HepG2 (cell line): ENCODE results near the gene MAP1B. TPM values are rescaled to one million over a fixed set of nuclear protein-coding genes. Genes with fewer than 3 reads are reported as not detected.

Source experiments
- ATAC-seq: fragments of 200-7000 bp; cut with Tn5 transposase; 3 replicates; pipeline ENCODE4 v1.9.1; 2020; ENCODE audit warnings: mild to moderate bottlenecking, moderate library complexity
- BruUV-seq: library from RNA; stranded (reverse); fragments of 400-500 nt; replicated peaks from 2 replicates; lab custom pipeline; 2021; lab: Mats Ljungman, UMichigan
- CTCF ChIA-PET: fragments of 300-600 bp; formaldehyde crosslinking; extraction: SDS; loops from one replicate; lab custom pipeline; 2021; ENCODE audit warnings: low total read pairs, inconsistent platforms, low intra/inter-chr PET ratio; lab: Yijun Ruan, JAX
- POLR2A ChIA-PET: fragments of 350-600 bp; sonication (Branson Sonifier 250); formaldehyde crosslinking; loops from one replicate; lab custom pipeline; 2020; ENCODE audit warnings: antibody characterized with exemption, inconsistent platforms; lab: Yijun Ruan, JAX
- DNase-seq: peaks from one replicate; pipeline ENCODE4 v3.0.0-alpha.2; 2015; ENCODE audit warnings: low spot score
- FAIRE-seq: peaks from 3 replicates; lab custom pipeline; 2011; peaks lifted over from hg19 to GRCh38; lab: Jason Lieb, UNC
- H2AFZ ChIP-seq: one replicate; pipeline ENCODE4 v1.6.1; 2011; ENCODE audit warnings: low read length, inconsistent platforms
- H3K27ac ChIP-seq: fragments of 300-600 bp; 3 replicates; pipeline ENCODE4 v1.8.0; 2011; ENCODE audit warnings: mixed run types, mild to moderate bottlenecking, mixed read lengths, low read length, inconsistent platforms; ENCODE audit not compliant: insufficient read depth; ENCODE audit errors: extremely low read length
- H3K27me3 ChIP-seq, 2 experiments: fragments of 200-600 bp in 1 of 2; 2 replicates in 1 of 2; 3 replicates in 1 of 2; pipeline versions ENCODE4 v1.6.0 to v1.8.0; 2011; ENCODE audit warnings: low read length in 2 of 2, mild to moderate bottlenecking in 2 of 2, moderate library complexity in 2 of 2, inconsistent platforms in 1 of 2; ENCODE audit not compliant: insufficient read depth in 2 of 2, control insufficient read depth in 1 of 2
- H3K36me3 ChIP-seq, 2 experiments: fragments of 200-600 bp in 1 of 2; replicated peaks in 1 of 2; 2 replicates in 1 of 2; 3 replicates in 1 of 2; pipeline versions ENCODE4 v1.5.1 to v1.8.0; 2011; ENCODE audit warnings: low read length in 2 of 2, inconsistent platforms in 1 of 2; ENCODE audit not compliant: insufficient read depth in 2 of 2, control insufficient read depth in 1 of 2
- H3K4me1 ChIP-seq: 2 replicates; pipeline ENCODE4 v1.5.1; 2012; ENCODE audit warnings: low read length, inconsistent platforms; ENCODE audit not compliant: insufficient read depth
- H3K4me2 ChIP-seq: 2 replicates; pipeline ENCODE4 v1.6.0; 2011; ENCODE audit warnings: low read depth, low read length, inconsistent platforms
- H3K4me3 ChIP-seq, 3 experiments: fragments of 200-600 bp in 1 of 3; sonication (generic), shearing (Covaris generic) in 1 of 3; replicated peaks in 1 of 3; 2 replicates each; pipeline ENCODE4 v1.5.1; 2011 to 2016; ENCODE audit warnings: low read length in 3 of 3, inconsistent platforms in 2 of 3, low read depth in 2 of 3, mild to moderate bottlenecking in 2 of 3, control low read depth in 1 of 3, mixed read lengths in 1 of 3; ENCODE audit not compliant: insufficient read depth in 1 of 3
- H3K79me2 ChIP-seq: one replicate; pipeline ENCODE4 v1.6.1; 2011; ENCODE audit warnings: low read length, inconsistent platforms; ENCODE audit not compliant: insufficient read depth
- H3K9ac ChIP-seq: 2 replicates; pipeline ENCODE4 v1.6.0; 2011; ENCODE audit warnings: mild to moderate bottlenecking, low read depth, low read length, inconsistent platforms; ENCODE audit not compliant: insufficient read depth
- H3K9me3 ChIP-seq: 2 replicates; pipeline ENCODE4 v1.5.1; 2012; ENCODE audit warnings: mild to moderate bottlenecking, low read length
- H4K20me1 ChIP-seq: 2 replicates; pipeline ENCODE4 v1.6.0; 2011; ENCODE audit warnings: inconsistent platforms, mild to moderate bottlenecking, low read length, moderate library complexity; ENCODE audit not compliant: insufficient read depth
- ATF2 ChIP-seq: sonication (generic); formaldehyde crosslinking; IDR thresholded peaks from 2 replicates; pipeline ENCODE4 v1.4.0; 2020; ENCODE audit warnings: missing genetic modification reagents
- DNMT1 ChIP-seq: sonication (generic); formaldehyde crosslinking; IDR thresholded peaks from 2 replicates; pipeline ENCODE4 v1.5.1; 2020; ENCODE audit warnings: mild to moderate bottlenecking, missing genetic modification reagents
- DNMT3B ChIP-seq: conservative IDR thresholded peaks from 2 replicates; pipeline ENCODE4 v1.6.1; 2016; ENCODE audit warnings: missing biosample characterization, control low read depth
- FOSL2 ChIP-seq: sonication (generic); formaldehyde crosslinking; IDR thresholded peaks from 2 replicates; pipeline ENCODE4 v1.4.0; 2020; ENCODE audit warnings: missing genetic modification reagents
- FOXC1 ChIP-seq: sonication (generic); formaldehyde crosslinking; IDR thresholded peaks from 2 replicates; pipeline ENCODE4 v1.8.0; 2022; ENCODE audit warnings: mild to moderate bottlenecking, missing genetic modification reagents, borderline replicate concordance
- HCFC1 ChIP-seq: fragments of 150-350 bp; IDR thresholded peaks from 2 replicates; pipeline ENCODE4 v1.6.1; 2014; ENCODE audit warnings: low read depth, low read length
- HDAC2 ChIP-seq: sonication (generic); formaldehyde crosslinking; IDR thresholded peaks from 2 replicates; pipeline ENCODE4 v1.4.0; 2020; ENCODE audit warnings: missing genetic modification reagents
- MTA3 ChIP-seq: sonication (generic); formaldehyde crosslinking; IDR thresholded peaks from 2 replicates; pipeline ENCODE4 v1.4.0; 2020; ENCODE audit warnings: missing genetic modification reagents
- NFE2 ChIP-seq: sonication (generic); formaldehyde crosslinking; IDR thresholded peaks from 2 replicates; pipeline ENCODE4 v1.4.0; 2020; ENCODE audit warnings: missing genetic modification reagents
- NFE2L2 ChIP-seq: fragments of 150-350 bp; IDR thresholded peaks from 2 replicates; pipeline ENCODE4 v1.6.1; 2014; ENCODE audit warnings: low read length
- PREB ChIP-seq: sonication (generic); formaldehyde crosslinking; IDR thresholded peaks from 2 replicates; pipeline ENCODE4 v1.4.0; 2020; ENCODE audit warnings: missing genetic modification reagents
- SP1 ChIP-seq, 2 experiments: fragments of 450-650 bp in 1 of 2; sonication (generic) in 1 of 2; formaldehyde crosslinking in 1 of 2; IDR thresholded peaks; 2 replicates each; pipeline versions ENCODE4 v1.4.0 to v1.6.1; 2016 to 2020; ENCODE audit warnings: missing genetic modification reagents in 1 of 2
- TFDP1 ChIP-seq: IDR thresholded peaks from 2 replicates; pipeline ENCODE4 v1.6.1; 2016; ENCODE audit warnings: missing compliant biosample characterization, missing genetic modification reagents, borderline replicate concordance
- TGIF2 ChIP-seq: IDR thresholded peaks from 2 replicates; pipeline ENCODE4 v1.6.1; 2016; ENCODE audit warnings: control low read depth, missing compliant biosample characterization
- ZBTB14 ChIP-seq: sonication (generic); formaldehyde crosslinking; IDR thresholded peaks from 2 replicates; pipeline ENCODE4 v1.4.0; 2020; ENCODE audit warnings: missing genetic modification reagents
- ZFP36 ChIP-seq: fragments of 150-350 bp; IDR thresholded peaks from 2 replicates; pipeline ENCODE4 v1.6.1; 2018; ENCODE audit warnings: borderline replicate concordance, low read length, low read depth; ENCODE audit not compliant: partially characterized antibody
- ZKSCAN8 ChIP-seq: IDR thresholded peaks from 2 replicates; pipeline ENCODE4 v1.6.1; 2016; ENCODE audit warnings: borderline replicate concordance, missing genetic modification reagents, missing compliant biosample characterization
- ZNF264 ChIP-seq: sonication (generic); formaldehyde crosslinking; IDR thresholded peaks from 2 replicates; pipeline ENCODE4 v1.4.0; 2020; ENCODE audit warnings: missing genetic modification reagents
- WGBS: methylation state at CpG from one replicate; pipeline ENCODE4 v1.1.6; 2017; ENCODE audit warnings: low lambda C conversion rate; 5-methylcytosine and 5-hydroxymethylcytosine counted together
- in situ Hi-C: cut with HindIII; loops from 2 replicates; pipeline ENCODE4 v1.10.0; 2017; ENCODE audit warnings: low pct_unique_long_range_greater_than_20kb; ENCODE audit not compliant: extremely low pct_ligation_motif_present
- intact Hi-C: fragments of 100-400 bp; cut with micrococcal nuclease; formaldehyde crosslinking; loops from one replicate; pipeline ENCODE4 v1.10.0; 2022; ENCODE audit not compliant: unreplicated experiment
- polyA plus RNA-seq, 8 experiments: library from polyadenylated mRNA; depleted of rRNA in 3 of 8; stranded (reverse) in 7 of 8; unstranded in 1 of 8; fragments of >200 nt; fragmentation: Illumina TruSeq in 4 of 8; extraction: Trizol in 4 of 8; gene quantifications; 2 replicates each; pipeline versions ENCODE4 v1.2.1 to v1.2.3, GENCODE V29; 2011 to 2016; ENCODE audit warnings: low read depth in 4 of 8, missing spikeins in 1 of 8, mixed read lengths in 1 of 8; ENCODE audit not compliant: insufficient read depth in 1 of 8
- total RNA-seq, 5 experiments: library from RNA; depleted of rRNA; stranded (reverse); fragments of >200 nt; fragmentation: Illumina TruSeq; extraction: Trizol; gene quantifications; 2 replicates each; pipeline ENCODE4 v1.2.3, GENCODE V29; 2016; ENCODE audit warnings: low read depth in 1 of 5

The MAP1B gene
- total and polyA plus RNA-seq, 2 of the 13 experiments (the other 11 are each of a cell fraction or from before 2014, with no cell fraction given): 3.3 to 6.2 TPM

GRCh38 chr5:72209147-72210115 is 102.2 kb downstream of the MAP1B start:
- Histone ChIP-seq H3K4me3 (no peak overlapping the region), H3K27ac (no peak overlapping the region), H3K79me2 (no peaks in the 10 kb centered on the region), H4K20me1 (no peaks in the 10 kb centered on the region), H3K9me3 (no peaks in the 10 kb centered on the region), H3K4me2 (no peak overlapping the region), H3K36me3 (no peaks in the 10 kb centered on the region; a peak in 1 of 5 replicates), H3K27me3 (no peaks in the 10 kb centered on the region), H3K9ac (no peak overlapping the region), H3K4me1 (peaks cover 19% of the 10 kb centered on the region; the same call in 1 of the 2 replicates)
- ATAC-seq (no peak), DNase-seq (no peak), FAIRE-seq (no peak)
- intact Hi-C loops: no loop called here
- in situ Hi-C loops: no loop called here
- no TSS peak for BruUV-seq
- CTCF ChIA-PET: no interaction called here
- POLR2A ChIA-PET: no interaction called here
- 97% methylated on average over 10 of the region's 10 CpGs for WGBS
- TF ChIP-seq ATF2 (CRISPR knock-in tag) (no peak), DNMT3B (CRISPR knock-in tag) (no peak), NFE2 (no peak), FOSL2 (no peak), ZFP36 (no peak), ZBTB14 (CRISPR knock-in tag) (no peak), SP1 (IDR thresholded peaks at IDR 0.05) (no peak), SP1 (CRISPR knock-in tag; IDR thresholded peaks at IDR 0.05) (no peak), NFE2L2 (no peak), ZKSCAN8 (CRISPR knock-in tag) (no peak), MTA3 (no peak), HDAC2 (no peak), TFDP1 (CRISPR knock-in tag) (no peak), HCFC1 (no peak), PREB (CRISPR knock-in tag) (no peak), TGIF2 (CRISPR knock-in tag) (no peak), DNMT1 (CRISPR knock-in tag) (no peak), ZNF264 (CRISPR knock-in tag) (no peak), FOXC1 (CRISPR knock-in tag) (no peak)
- TF ChIP-seq, all 625 proteins: peak for 0
- no peak overlapping the region for H2AFZ ChIP-seq
